A549 (cell line): ENCODE measurements around the gene MXRA7.

Source experiments
- EP300 ChIP-seq, 2 experiments: fragments of >200 bp; sonication (Bioruptor Twin); formaldehyde crosslinking; IDR thresholded peaks; 2 replicates in 1 of 2; 3 replicates in 1 of 2; pipeline ENCODE4 v1.6.1; 2016 to 2017
- JUN ChIP-seq, 2 experiments: fragments of >200 bp; sonication (Bioruptor Twin); formaldehyde crosslinking; IDR thresholded peaks; 2 replicates in 1 of 2; 3 replicates in 1 of 2; pipeline ENCODE4 v1.6.1; 2016 to 2017
- MAZ ChIP-seq: fragments of 150-350 bp; IDR thresholded peaks from 2 replicates; pipeline ENCODE4 v1.6.1; 2014; ENCODE audit warnings: antibody characterized with exemption, low read depth, low read length, borderline replicate concordance
- NR3C1 ChIP-seq: fragments of >200 bp; sonication (Bioruptor Twin); formaldehyde crosslinking; IDR thresholded peaks from 3 replicates; pipeline ENCODE4 v1.6.1; 2017
- POLR2A ChIP-seq: IDR thresholded peaks from 2 replicates; pipeline ENCODE4 v1.6.1; 2012; ENCODE audit warnings: mild to moderate bottlenecking, low read length
- RCOR1 ChIP-seq: fragments of 150-350 bp; IDR thresholded peaks from 2 replicates; pipeline ENCODE4 v1.6.1; 2014; ENCODE audit warnings: antibody characterized with exemption, low read length, low read depth
- RFX5 ChIP-seq: fragments of 450-650 bp; IDR thresholded peaks from 2 replicates; pipeline ENCODE4 v1.7.1; 2014; ENCODE audit warnings: antibody characterized with exemption, mild to moderate bottlenecking, moderate library complexity
- SREBF2 ChIP-seq: fragments of 450-650 bp; IDR thresholded peaks from 2 replicates; pipeline ENCODE4 v1.6.1; 2014; ENCODE audit warnings: mild to moderate bottlenecking, moderate library complexity
- TF ChIP-seq, protein P1 (sequence below): fragments of >200 bp; sonication (Bioruptor Twin); formaldehyde crosslinking; IDR thresholded peaks from 3 replicates; pipeline ENCODE4 v1.5.1; 2016
- TF ChIP-seq, protein P2 (sequence below): IDR thresholded peaks from 2 replicates; pipeline ENCODE4 v1.6.1; 2012
- TF ChIP-seq, protein P3 (sequence below): fragments of 150-350 bp; IDR thresholded peaks from 2 replicates; pipeline ENCODE4 v1.6.1; 2014; ENCODE audit warnings: low read depth, mild to moderate bottlenecking, low read length

DNA sequence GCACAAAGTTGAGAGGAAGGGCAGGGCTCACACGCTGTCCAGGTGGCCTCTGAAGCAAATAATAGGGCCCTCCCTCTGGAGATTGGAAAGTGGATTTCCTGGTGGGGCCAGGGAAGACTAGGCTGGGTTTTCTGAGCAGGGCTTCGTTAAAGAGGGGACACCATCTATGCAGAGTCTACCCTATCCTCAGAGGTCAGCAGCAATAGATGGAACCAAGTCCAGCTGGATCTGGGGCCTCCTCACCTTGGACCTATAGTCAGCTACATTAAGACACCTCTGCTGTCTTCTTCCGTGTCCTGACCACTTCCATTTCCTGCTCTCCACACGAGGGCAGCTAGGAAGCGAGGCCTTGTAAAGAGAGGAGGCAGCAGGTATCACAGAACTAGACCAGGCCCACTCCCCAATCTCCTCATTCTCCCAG, 52.5 kb downstream of the MXRA7 start:
- TF ChIP-seq, protein P1, sequence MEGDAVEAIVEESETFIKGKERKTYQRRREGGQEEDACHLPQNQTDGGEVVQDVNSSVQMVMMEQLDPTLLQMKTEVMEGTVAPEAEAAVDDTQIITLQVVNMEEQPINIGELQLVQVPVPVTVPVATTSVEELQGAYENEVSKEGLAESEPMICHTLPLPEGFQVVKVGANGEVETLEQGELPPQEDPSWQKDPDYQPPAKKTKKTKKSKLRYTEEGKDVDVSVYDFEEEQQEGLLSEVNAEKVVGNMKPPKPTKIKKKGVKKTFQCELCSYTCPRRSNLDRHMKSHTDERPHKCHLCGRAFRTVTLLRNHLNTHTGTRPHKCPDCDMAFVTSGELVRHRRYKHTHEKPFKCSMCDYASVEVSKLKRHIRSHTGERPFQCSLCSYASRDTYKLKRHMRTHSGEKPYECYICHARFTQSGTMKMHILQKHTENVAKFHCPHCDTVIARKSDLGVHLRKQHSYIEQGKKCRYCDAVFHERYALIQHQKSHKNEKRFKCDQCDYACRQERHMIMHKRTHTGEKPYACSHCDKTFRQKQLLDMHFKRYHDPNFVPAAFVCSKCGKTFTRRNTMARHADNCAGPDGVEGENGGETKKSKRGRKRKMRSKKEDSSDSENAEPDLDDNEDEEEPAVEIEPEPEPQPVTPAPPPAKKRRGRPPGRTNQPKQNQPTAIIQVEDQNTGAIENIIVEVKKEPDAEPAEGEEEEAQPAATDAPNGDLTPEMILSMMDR, result no peak
- TF ChIP-seq POLR2A (no peak), NR3C1 (no peak), EP300 (IDR thresholded peaks at IDR 0.05) (no peak), SREBF2 (no peak), JUN (IDR thresholded peaks at IDR 0.05) (no peak), RFX5 (no peak), MAZ (no peak), RCOR1 (no peak)
- TF ChIP-seq, protein P2, sequence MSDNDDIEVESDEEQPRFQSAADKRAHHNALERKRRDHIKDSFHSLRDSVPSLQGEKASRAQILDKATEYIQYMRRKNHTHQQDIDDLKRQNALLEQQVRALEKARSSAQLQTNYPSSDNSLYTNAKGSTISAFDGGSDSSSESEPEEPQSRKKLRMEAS, result no peak
- TF ChIP-seq, protein P3, sequence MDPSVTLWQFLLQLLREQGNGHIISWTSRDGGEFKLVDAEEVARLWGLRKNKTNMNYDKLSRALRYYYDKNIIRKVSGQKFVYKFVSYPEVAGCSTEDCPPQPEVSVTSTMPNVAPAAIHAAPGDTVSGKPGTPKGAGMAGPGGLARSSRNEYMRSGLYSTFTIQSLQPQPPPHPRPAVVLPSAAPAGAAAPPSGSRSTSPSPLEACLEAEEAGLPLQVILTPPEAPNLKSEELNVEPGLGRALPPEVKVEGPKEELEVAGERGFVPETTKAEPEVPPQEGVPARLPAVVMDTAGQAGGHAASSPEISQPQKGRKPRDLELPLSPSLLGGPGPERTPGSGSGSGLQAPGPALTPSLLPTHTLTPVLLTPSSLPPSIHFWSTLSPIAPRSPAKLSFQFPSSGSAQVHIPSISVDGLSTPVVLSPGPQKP, result no peak
